ENCODE results near the gene CDK5. TPM values are rescaled to one million over a fixed set of nuclear protein-coding genes. Genes with fewer than 3 reads are reported as not detected.

Gene CDK5
- total and polyA plus RNA-seq, 2 of the 13 experiments (the other 11 are each of a cell fraction or from before 2014, with no cell fraction given): 16.4 to 21.3 TPM

GRCh38 chr7:151008511-151009323 is 49.0 kb downstream of the CDK5 start (continued):
- TF ChIP-seq RNF219 (CRISPR knock-in tag; IDR thresholded peaks at IDR 0.05): no peak
- TF ChIP-seq BHLHE40 (IDR thresholded peaks at IDR 0.05; ENCODE audit: low read length): no peak; the same call in 1 of the 2 replicates
- peak; percentile 94 for TF ChIP-seq ZMYM3 (CRISPR knock-in tag; IDR thresholded peaks at IDR 0.05)
- TF ChIP-seq ZNF782 (CRISPR knock-in tag; IDR thresholded peaks at IDR 0.05; ENCODE audit: borderline replicate concordance): no peak
- TF ChIP-seq POLR2AphosphoS2 (IDR thresholded peaks at IDR 0.05; ENCODE audit: low read depth, low read length): no peak
- no peak for TF ChIP-seq CC2D1A (CRISPR knock-in tag; IDR thresholded peaks at IDR 0.05)
- TF ChIP-seq U2AF1 (optimal IDR thresholded peaks at IDR 0.05; ENCODE audit: low read depth, low read length): no peak
- no peak for TF ChIP-seq SMAD3 (CRISPR knock-in tag; IDR thresholded peaks at IDR 0.05)
- peak; percentile 28 for TF ChIP-seq RARA (CRISPR knock-in tag; IDR thresholded peaks at IDR 0.05)
- peak; percentile 78 for TF ChIP-seq GATAD1 (CRISPR knock-in tag; IDR thresholded peaks at IDR 0.05)
- TF ChIP-seq PCBP1 (IDR thresholded peaks at IDR 0.05; ENCODE audit: borderline replicate concordance, low read depth, low read length): 0 out of 2 replicates have a peak, but pooled peaks have one; percentile 49
- no peak for TF ChIP-seq ZNF883 (CRISPR knock-in tag; IDR thresholded peaks at IDR 0.05; ENCODE audit: not compliant biosample characterization)
- no peak for TF ChIP-seq REL (CRISPR knock-in tag; conservative IDR thresholded peaks at IDR 0.05)
- TF ChIP-seq ZNF143 (CRISPR knock-in tag; IDR thresholded peaks at IDR 0.05): no peak
- TF ChIP-seq ATM (IDR thresholded peaks at IDR 0.05; ENCODE audit: borderline replicate concordance): no peak
- TF ChIP-seq ZNF749 (CRISPR knock-in tag; IDR thresholded peaks at IDR 0.05; ENCODE audit: borderline replicate concordance): no peak
- TF ChIP-seq NFKBIZ (CRISPR knock-in tag; IDR thresholded peaks at IDR 0.05): 0 out of 2 replicates have a peak, but pooled peaks have one; percentile 10
- no peak for TF ChIP-seq CENPX (CRISPR knock-in tag; IDR thresholded peaks at IDR 0.05)
- TF ChIP-seq ZNF138 (CRISPR knock-in tag; IDR thresholded peaks at IDR 0.05; ENCODE audit: low read depth): no peak
- TF ChIP-seq ZNF343 (CRISPR knock-in tag; IDR thresholded peaks at IDR 0.05): peak; percentile 81; the same call in 1 of the 2 replicates
- no peak for TF ChIP-seq ZNF577 (CRISPR knock-in tag; IDR thresholded peaks at IDR 0.05; ENCODE audit: borderline replicate concordance, low read depth)
- no peak for TF ChIP-seq ZNF430 (CRISPR knock-in tag; IDR thresholded peaks at IDR 0.05)
- TF ChIP-seq TFAP4 (IDR thresholded peaks at IDR 0.05; ENCODE audit: borderline replicate concordance, low read depth): no peak
- TF ChIP-seq ZFP1 (CRISPR knock-in tag; IDR thresholded peaks at IDR 0.05): no peak
- peak; percentile 39; the same call in 1 of the 2 replicates for TF ChIP-seq ETV6 (CRISPR knock-in tag; conservative IDR thresholded peaks at IDR 0.05)
- no peak for TF ChIP-seq ZNF225 (CRISPR knock-in tag; IDR thresholded peaks at IDR 0.05)
- no peak for TF ChIP-seq ZNF605 (CRISPR knock-in tag; IDR thresholded peaks at IDR 0.05)
- TF ChIP-seq HOXD1 (CRISPR knock-in tag; IDR thresholded peaks at IDR 0.05): no peak
- TF ChIP-seq HOXA9 (CRISPR knock-in tag; IDR thresholded peaks at IDR 0.05; ENCODE audit: borderline replicate concordance): no peak
- no peak for TF ChIP-seq MTF2 (CRISPR knock-in tag; IDR thresholded peaks at IDR 0.05; ENCODE audit: borderline replicate concordance)
- no peak for TF ChIP-seq ZNF496 (CRISPR knock-in tag; IDR thresholded peaks at IDR 0.05; ENCODE audit: insufficient replicate concordance)

Measured in HepG2 (cell line).